HG02840 (cell line): ENCODE measurements around the gene WDR54.
"Not testable (repeated sequence)": the region's sequence is repeated elsewhere in the genome, so short reads cannot be mapped to it uniquely, and the experiment has no call there.

ENCODE experiments used
- ATAC-seq: cut with Tn5 transposase; IDR thresholded peaks from one replicate; pipeline ENCODE4 v1.9.1; 2021; ENCODE audit warnings: mild to moderate bottlenecking, moderate library complexity, moderate number of reproducible peaks; ENCODE audit not compliant: unreplicated experiment, low FRiP score

Gene WDR54

GRCh38 chr2:74399785-74400184 is 21.7 kb upstream of the WDR54 start:
- ATAC-seq: no peak

- no peak for ATAC-seq
Measured at GRCh38 chr2:74401891-74402290, 19.6 kb upstream of the WDR54 start.

GRCh38 chr2:74406035-74406434 is 15.5 kb upstream of the WDR54 start:
- ATAC-seq: no peak

GRCh38 chr2:74407682-74408081 is 13.8 kb upstream of the WDR54 start:
- no peak for ATAC-seq

- ATAC-seq: no peak
Measured at GRCh38 chr2:74413001-74413698, 8.4 kb upstream of the WDR54 start.

- no peak for ATAC-seq
Measured at GRCh38 chr2:74414441-74414840, 7.1 kb upstream of the WDR54 start.

- ATAC-seq: no peak
Measured at GRCh38 chr2:74414881-74415761, 6.4 kb upstream of the WDR54 start.

GRCh38 chr2:74415762-74416395 is 5.7 kb upstream of the WDR54 start:
- no peak for ATAC-seq

GRCh38 chr2:74416778-74417177 is 4.8 kb upstream of the WDR54 start:
- ATAC-seq: no peak

GRCh38 chr2:74417197-74417596 is 4.3 kb upstream of the WDR54 start:
- ATAC-seq: no peak

GRCh38 chr2:74417763-74418162 is 3.8 kb upstream of the WDR54 start:
- no peak for ATAC-seq

- no peak for ATAC-seq
Measured at GRCh38 chr2:74418312-74418711, 3.2 kb upstream of the WDR54 start.

- ATAC-seq: no peak
Measured at GRCh38 chr2:74419345-74419744, 2.2 kb upstream of the WDR54 start.

GRCh38 chr2:74420006-74420405 is 1.5 kb upstream of the WDR54 start:
- no peak for ATAC-seq

- ATAC-seq: not testable (repeated sequence)
Measured at GRCh38 chr2:74420443-74421103, 957 bp upstream of the WDR54 start.

- ATAC-seq: no peak
Measured at GRCh38 chr2:74423231-74424095, 1.9 kb downstream of the WDR54 start.

- no peak for ATAC-seq
Measured at GRCh38 chr2:74424139-74424992, 2.8 kb downstream of the WDR54 start.

GRCh38 chr2:74424995-74425406 is 3.5 kb downstream of the WDR54 start:
- ATAC-seq: no peak

GRCh38 chr2:74425523-74425922 is 4.0 kb downstream of the WDR54 start:
- no peak for ATAC-seq
